Kidney epithelial cell (primary cell): Measurements from ENCODE around the gene SDF2. TPM values are rescaled to one million over a fixed set of nuclear protein-coding genes. Genes with fewer than 3 reads are reported as not detected.

Experiments
- DNase-seq: peaks from one replicate; pipeline ENCODE4 v3.0.0-alpha.2; 2010; ENCODE audit warnings: low read depth
- H3K27me3 ChIP-seq: 2 replicates; pipeline ENCODE4 v1.6.0; 2011; ENCODE audit warnings: low read length; ENCODE audit not compliant: control insufficient read depth, insufficient read depth
- H3K36me3 ChIP-seq: 2 replicates; pipeline ENCODE4 v1.5.1; 2011; ENCODE audit warnings: low read length; ENCODE audit not compliant: control insufficient read depth, insufficient read depth
- H3K4me3 ChIP-seq: 2 replicates; pipeline ENCODE4 v1.5.1; 2011; ENCODE audit warnings: low read depth, mild to moderate bottlenecking, control low read depth, low read length
- total RNA-seq: library from RNA; depleted of rRNA; stranded (reverse); fragments of >200 nt; gene quantifications from 2 replicates; pipeline ENCODE4 v1.2.3, GENCODE V29; 2015
- TF ChIP-seq, protein P1 (sequence below): IDR thresholded peaks from 2 replicates; pipeline ENCODE4 v1.5.1; 2011; ENCODE audit warnings: mild to moderate bottlenecking, moderate library complexity, low read length, control low read depth, inconsistent platforms; ENCODE audit not compliant: insufficient read depth, poor library complexity, severe bottlenecking

The SDF2 gene
- total RNA-seq, 1 donor from 2014 or later, result 41.2 TPM

DNA sequence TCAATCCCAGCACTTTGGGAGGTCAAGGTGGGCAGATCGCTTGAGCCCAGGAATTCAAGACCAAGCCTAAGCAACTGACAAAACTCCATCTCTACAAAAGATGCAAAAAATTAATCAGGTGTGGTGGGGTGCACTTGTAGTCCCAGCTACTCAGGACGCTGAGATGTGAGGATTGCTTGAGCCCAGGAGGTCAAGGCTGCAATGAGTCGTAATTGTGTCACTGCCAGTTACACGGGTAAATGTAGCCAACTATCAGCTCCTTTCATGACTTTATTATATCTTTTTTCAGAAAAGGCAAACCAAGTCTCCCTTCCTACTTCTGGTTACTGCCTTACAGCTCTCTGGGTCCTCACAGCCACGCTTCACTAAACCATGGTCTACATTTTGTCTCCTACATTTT lies 4.0 kb downstream of the SDF2 start:
- no peak overlapping the region for H3K4me3 ChIP-seq
- TF ChIP-seq, protein P1, sequence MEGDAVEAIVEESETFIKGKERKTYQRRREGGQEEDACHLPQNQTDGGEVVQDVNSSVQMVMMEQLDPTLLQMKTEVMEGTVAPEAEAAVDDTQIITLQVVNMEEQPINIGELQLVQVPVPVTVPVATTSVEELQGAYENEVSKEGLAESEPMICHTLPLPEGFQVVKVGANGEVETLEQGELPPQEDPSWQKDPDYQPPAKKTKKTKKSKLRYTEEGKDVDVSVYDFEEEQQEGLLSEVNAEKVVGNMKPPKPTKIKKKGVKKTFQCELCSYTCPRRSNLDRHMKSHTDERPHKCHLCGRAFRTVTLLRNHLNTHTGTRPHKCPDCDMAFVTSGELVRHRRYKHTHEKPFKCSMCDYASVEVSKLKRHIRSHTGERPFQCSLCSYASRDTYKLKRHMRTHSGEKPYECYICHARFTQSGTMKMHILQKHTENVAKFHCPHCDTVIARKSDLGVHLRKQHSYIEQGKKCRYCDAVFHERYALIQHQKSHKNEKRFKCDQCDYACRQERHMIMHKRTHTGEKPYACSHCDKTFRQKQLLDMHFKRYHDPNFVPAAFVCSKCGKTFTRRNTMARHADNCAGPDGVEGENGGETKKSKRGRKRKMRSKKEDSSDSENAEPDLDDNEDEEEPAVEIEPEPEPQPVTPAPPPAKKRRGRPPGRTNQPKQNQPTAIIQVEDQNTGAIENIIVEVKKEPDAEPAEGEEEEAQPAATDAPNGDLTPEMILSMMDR, result no peak
- no peaks in the 10 kb centered on the region for H3K27me3 ChIP-seq
- no peak for DNase-seq
- no peaks in the 10 kb centered on the region for H3K36me3 ChIP-seq

DNA sequence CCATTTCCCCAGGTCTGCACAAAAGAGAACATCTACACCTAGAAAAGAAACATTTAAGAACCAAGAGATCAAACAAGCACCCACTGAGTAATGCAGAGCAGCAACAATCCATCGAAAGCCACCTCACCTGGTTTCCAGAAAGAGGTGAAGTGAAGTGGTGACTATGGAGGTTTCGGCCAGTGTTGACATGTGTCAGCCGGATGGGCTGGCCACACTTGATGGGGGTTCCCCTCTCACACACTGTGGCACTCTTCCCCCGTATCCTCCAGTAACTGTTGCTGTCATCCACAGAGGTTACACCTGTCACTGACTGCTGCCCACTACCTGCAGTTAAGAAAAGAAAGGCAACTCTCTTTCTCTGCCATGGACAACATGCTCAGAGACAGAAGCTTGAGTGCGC lies 6.5 kb downstream of the SDF2 start:
- Histone ChIP-seq H3K27me3 (no peaks in the 10 kb centered on the region), H3K36me3 (no peaks in the 10 kb centered on the region), H3K4me3 (no peak overlapping the region)
- TF ChIP-seq, protein P1, result no peak
- no peak for DNase-seq

DNA sequence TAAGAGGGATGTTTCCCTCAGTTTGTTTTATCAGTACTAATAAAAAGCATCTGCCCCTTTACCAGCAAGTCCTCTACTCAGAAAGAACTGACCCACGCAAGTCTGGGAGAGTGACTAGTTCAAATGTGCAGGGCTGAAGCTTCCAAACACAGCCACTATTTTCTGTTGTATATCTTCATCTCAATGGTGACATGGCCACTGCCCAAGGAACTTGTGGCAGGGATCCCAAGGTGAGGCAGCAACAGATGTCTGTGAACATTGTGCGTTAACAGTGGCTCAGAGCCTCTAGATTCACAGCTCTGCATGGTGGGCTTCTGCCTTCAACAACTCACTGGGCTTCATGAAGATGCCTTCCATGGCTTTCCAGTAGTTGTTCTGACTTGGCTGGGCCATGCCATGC lies 13.0 kb downstream of the SDF2 start:
- TF ChIP-seq, protein P1, result no peak
- no peak for DNase-seq
- H3K36me3 ChIP-seq, result no peaks in the 10 kb centered on the region

DNA sequence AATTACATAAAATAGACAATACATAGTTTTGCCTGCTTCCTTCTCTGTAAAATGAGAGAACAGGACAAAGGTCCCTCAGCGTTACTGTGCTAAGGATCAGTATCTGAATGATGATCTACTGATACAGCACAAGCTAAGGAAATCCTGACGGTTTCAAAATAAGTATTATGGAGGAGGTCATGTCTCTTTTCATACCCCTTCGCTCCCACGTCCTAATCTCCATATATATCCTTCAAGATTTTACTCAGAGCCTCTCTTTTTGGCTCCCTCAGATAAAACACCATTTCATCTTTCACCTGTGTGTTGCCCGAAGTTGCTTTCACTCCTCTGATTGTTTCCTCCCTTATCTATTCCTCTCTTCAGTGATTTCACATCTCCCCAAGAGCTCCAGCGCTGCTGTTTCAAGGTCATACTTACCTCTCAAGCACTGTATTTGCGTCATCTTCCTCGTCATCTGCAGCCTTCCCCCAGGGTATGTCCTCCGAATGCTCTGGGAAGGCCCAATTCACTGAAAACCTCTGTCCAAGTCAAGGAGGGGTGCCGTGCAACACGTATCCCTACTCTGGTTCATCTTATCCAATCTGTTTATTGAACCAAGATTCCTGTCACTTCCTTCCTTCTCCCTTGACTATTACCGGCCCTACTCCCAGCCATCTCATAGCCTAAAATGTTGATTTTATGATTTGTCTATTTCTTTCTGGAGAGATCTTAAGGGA lies 15.5 kb downstream of the SDF2 start:
- no peak for DNase-seq
- no peaks in the 10 kb centered on the region for H3K36me3 ChIP-seq
- no peak overlapping the region for H3K4me3 ChIP-seq
- TF ChIP-seq, protein P1, result no peak
- no peaks in the 10 kb centered on the region for H3K27me3 ChIP-seq

More for the DNA sequence above, 13.0 kb downstream of the SDF2 start:
- Histone ChIP-seq H3K4me3 (no peak overlapping the region), H3K27me3 (no peaks in the 10 kb centered on the region)

DNA sequence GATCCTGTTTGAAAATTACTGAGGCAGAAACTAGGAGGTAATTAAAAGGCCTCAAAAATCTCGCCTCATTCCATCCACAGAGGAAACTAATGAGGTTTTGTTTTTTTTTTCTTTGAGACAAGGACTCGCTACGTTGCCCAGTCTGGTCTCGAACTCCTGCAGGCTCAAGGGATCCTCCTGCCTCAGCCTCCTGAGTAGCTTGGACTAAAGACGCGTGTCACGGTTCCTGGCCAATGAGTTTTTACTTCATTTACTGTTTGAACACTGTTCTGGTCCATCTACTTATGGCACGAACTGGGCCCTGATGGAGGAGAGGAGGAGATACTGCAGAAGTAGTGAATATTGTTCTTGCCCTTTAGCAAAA lies 16.1 kb downstream of the SDF2 start:
- Histone ChIP-seq H3K36me3 (no peaks in the 10 kb centered on the region), H3K27me3 (no peaks in the 10 kb centered on the region), H3K4me3 (peak overlapping the region; percentile 84)
- DNase-seq, result no peak
- TF ChIP-seq, protein P1, result no peak
